SH-SY5Y (cell line): ENCODE results near the gene SLC23A2.

Source experiments
- GATA2 ChIP-seq: IDR thresholded peaks from 2 replicates; pipeline ENCODE4 v1.6.1; 2011; ENCODE audit warnings: mild to moderate bottlenecking, low read depth, low read length
- GATA3 ChIP-seq: IDR thresholded peaks from 2 replicates; pipeline ENCODE4 v1.6.1; 2011; ENCODE audit warnings: low read depth, mild to moderate bottlenecking, low read length, moderate library complexity

- TF ChIP-seq GATA2 (no peak), GATA3 (no peak)
Measured at GRCh38 chr20:4956200-4956810, 45.0 kb downstream of the SLC23A2 start.
